LNCaP clone FGC (cell line): ENCODE results near the gene LMF2.

Source experiments
- DNase-seq: peaks from one replicate; pipeline ENCODE4 v3.0.0-alpha.2; 2011; ENCODE audit warnings: low read depth
- H3K4me3 ChIP-seq: 2 replicates; pipeline ENCODE4 v1.5.1; 2011; ENCODE audit warnings: mild to moderate bottlenecking, low read depth, low read length, control low read depth
- TF ChIP-seq, protein P1 (sequence below): IDR thresholded peaks from 2 replicates; pipeline ENCODE4 v1.5.1; 2012; ENCODE audit warnings: mild to moderate bottlenecking; ENCODE audit not compliant: control insufficient read depth, insufficient read depth; ENCODE audit errors: extremely low read depth

LMF2 gene

GRCh38 chr22:50463188-50463900, 44.2 kb downstream of the LMF2 start:
- no peak for DNase-seq
- TF ChIP-seq, protein P1, sequence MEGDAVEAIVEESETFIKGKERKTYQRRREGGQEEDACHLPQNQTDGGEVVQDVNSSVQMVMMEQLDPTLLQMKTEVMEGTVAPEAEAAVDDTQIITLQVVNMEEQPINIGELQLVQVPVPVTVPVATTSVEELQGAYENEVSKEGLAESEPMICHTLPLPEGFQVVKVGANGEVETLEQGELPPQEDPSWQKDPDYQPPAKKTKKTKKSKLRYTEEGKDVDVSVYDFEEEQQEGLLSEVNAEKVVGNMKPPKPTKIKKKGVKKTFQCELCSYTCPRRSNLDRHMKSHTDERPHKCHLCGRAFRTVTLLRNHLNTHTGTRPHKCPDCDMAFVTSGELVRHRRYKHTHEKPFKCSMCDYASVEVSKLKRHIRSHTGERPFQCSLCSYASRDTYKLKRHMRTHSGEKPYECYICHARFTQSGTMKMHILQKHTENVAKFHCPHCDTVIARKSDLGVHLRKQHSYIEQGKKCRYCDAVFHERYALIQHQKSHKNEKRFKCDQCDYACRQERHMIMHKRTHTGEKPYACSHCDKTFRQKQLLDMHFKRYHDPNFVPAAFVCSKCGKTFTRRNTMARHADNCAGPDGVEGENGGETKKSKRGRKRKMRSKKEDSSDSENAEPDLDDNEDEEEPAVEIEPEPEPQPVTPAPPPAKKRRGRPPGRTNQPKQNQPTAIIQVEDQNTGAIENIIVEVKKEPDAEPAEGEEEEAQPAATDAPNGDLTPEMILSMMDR = no peak
- H3K4me3 ChIP-seq = no peak overlapping the region

DNA sequence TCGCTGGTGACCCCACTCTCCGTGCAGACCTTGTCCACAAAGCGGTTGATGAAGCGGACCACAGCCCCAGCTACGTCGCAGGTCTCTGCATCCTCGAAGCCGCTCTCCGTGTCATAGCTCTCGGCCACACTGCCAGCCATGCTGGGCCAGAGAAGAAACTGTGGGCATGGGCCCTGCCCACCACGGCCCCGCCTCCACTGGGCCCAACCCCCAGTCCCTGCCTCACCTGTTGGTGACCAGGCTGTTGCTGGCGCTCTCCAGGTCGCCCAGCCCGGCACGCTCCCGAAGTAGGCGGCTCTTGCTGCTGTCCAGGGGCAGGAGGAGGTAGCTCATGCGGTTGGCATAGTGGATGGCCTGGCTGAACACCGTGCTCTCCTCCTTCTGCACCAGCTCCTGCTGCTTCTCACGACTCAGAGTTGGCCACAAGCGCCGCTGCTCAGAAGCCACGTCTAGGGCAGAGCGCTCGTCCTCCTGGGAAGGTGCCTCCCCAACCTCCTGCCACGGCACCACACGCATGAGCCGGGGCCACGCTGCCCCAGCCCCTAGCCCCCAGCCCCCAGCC, 45.4 kb downstream of the LMF2 start:
- TF ChIP-seq, protein P1 = no peak
- no peak for DNase-seq
- H3K4me3 ChIP-seq = no peak overlapping the region

DNA sequence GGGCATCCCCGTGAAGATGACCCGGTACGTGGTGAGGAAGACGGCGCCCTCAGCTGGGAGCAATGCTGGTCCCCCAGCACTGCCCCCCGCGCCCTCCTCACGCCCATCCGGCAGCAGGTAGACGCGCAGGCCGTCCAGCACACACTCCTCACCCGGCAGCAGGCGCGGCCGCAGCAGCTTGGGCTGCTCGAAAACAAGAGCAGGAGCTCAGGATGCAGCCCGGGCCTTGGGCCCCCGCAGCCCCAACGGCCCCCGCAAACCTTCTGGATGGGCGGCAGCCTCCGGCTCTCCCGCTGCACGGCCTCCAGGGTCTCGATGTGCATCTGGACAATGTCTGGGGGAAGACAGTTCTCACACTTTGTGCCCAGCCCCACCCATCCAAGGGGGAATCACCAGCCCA, 46.0 kb downstream of the LMF2 start:
- DNase-seq = no peak
- H3K4me3 ChIP-seq = no peak overlapping the region
- TF ChIP-seq, protein P1 = no peak

- DNase-seq = peak; percentile 17
- TF ChIP-seq, protein P1 = no peak
- H3K4me3 ChIP-seq = no peak overlapping the region
These were observed 46.6 kb downstream of the LMF2 start for GRCh38 chr22:50460938-50461337.

GRCh38 chr22:50459496-50460140, 47.9 kb downstream of the LMF2 start:
- H3K4me3 ChIP-seq = no peak overlapping the region
- TF ChIP-seq, protein P1 = no peak
- no peak for DNase-seq

DNA sequence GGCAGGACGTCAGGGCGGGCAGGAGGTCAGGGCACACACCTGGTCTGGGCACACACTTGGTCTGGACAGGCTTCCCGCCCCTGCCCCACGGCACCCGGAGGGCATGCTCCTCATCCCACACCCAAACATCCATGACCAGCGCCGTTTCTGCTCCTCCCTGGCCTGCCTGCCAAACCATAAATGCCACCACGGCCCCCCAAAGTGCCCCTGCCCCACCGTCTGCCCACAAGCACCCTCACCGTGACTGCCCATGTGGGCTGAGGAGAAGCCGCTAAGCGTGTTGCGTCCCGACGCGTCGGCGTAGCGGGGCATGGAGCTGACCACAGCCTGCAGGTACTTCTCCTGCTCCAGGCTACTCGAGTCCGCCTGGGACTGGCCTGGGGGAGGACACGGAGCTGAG, 48.5 kb downstream of the LMF2 start:
- DNase-seq = no peak
- TF ChIP-seq, protein P1 = no peak
- H3K4me3 ChIP-seq = no peak overlapping the region
